ENCODE data around the gene SLC12A7. TPM values are rescaled to one million over a fixed set of nuclear protein-coding genes. Genes with fewer than 3 reads are reported as not detected.

SLC12A7 gene
- total RNA-seq, 1 donor from 2014 or later: 24.5 TPM

- no peak overlapping the region for H3K27ac Mint-ChIP-seq (ENCODE audit: unreplicated experiment)
- peaks cover 5% of the 10 kb centered on the region for H3K4me1 Mint-ChIP-seq (ENCODE audit: unreplicated experiment)
- H3K4me3 Mint-ChIP-seq (ENCODE audit: unreplicated experiment): no peak overlapping the region
- TF ChIP-seq, protein P1, sequence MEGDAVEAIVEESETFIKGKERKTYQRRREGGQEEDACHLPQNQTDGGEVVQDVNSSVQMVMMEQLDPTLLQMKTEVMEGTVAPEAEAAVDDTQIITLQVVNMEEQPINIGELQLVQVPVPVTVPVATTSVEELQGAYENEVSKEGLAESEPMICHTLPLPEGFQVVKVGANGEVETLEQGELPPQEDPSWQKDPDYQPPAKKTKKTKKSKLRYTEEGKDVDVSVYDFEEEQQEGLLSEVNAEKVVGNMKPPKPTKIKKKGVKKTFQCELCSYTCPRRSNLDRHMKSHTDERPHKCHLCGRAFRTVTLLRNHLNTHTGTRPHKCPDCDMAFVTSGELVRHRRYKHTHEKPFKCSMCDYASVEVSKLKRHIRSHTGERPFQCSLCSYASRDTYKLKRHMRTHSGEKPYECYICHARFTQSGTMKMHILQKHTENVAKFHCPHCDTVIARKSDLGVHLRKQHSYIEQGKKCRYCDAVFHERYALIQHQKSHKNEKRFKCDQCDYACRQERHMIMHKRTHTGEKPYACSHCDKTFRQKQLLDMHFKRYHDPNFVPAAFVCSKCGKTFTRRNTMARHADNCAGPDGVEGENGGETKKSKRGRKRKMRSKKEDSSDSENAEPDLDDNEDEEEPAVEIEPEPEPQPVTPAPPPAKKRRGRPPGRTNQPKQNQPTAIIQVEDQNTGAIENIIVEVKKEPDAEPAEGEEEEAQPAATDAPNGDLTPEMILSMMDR (IDR thresholded peaks at IDR 0.05; ENCODE audit: unreplicated experiment): no peak
- no peaks in the 10 kb centered on the region for H3K9me3 Mint-ChIP-seq (ENCODE audit: unreplicated experiment)
- peaks cover 8% of the 10 kb centered on the region for H3K36me3 Mint-ChIP-seq (ENCODE audit: low read depth, unreplicated experiment)
- H3K27me3 Mint-ChIP-seq (ENCODE audit: unreplicated experiment): peaks cover 5% of the 10 kb centered on the region
- DNase-seq (ENCODE audit: low spot score): no peak
Observed at GRCh38 chr5:1076406-1076805, 35.5 kb downstream of the SLC12A7 start.

DNA sequence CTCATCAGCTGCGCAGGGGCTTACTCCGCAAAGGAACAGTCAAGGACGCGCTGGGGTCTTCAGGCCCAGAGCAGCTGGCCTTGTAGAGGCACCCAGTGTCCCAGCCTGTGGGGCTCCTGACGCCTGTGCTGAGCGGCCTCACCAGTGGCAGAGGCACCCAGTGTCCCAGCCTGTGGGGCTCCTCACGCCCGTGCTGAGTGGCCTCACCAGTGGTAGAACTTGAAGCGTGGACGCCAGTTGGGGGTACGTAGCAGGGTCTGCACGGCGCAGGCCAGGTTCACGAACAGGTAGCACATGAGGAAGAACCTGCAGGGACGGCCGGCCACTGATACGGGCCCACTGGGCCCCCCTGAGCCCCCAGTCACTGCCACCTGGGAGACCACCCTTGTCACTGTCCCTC, 35.9 kb downstream of the SLC12A7 start:
- H3K4me1 Mint-ChIP-seq (ENCODE audit: unreplicated experiment): peaks cover 3% of the 10 kb centered on the region
- H3K27ac Mint-ChIP-seq (ENCODE audit: unreplicated experiment): no peak overlapping the region
- no peak for DNase-seq (ENCODE audit: low spot score)
- no peak overlapping the region for H3K4me3 Mint-ChIP-seq (ENCODE audit: unreplicated experiment)
- TF ChIP-seq, protein P1 (IDR thresholded peaks at IDR 0.05; ENCODE audit: unreplicated experiment): no peak
- no peaks in the 10 kb centered on the region for H3K9me3 Mint-ChIP-seq (ENCODE audit: unreplicated experiment)
- peaks cover 3% of the 10 kb centered on the region for H3K27me3 Mint-ChIP-seq (ENCODE audit: unreplicated experiment)
- peaks cover 4% of the 10 kb centered on the region for H3K36me3 Mint-ChIP-seq (ENCODE audit: low read depth, unreplicated experiment)

DNA sequence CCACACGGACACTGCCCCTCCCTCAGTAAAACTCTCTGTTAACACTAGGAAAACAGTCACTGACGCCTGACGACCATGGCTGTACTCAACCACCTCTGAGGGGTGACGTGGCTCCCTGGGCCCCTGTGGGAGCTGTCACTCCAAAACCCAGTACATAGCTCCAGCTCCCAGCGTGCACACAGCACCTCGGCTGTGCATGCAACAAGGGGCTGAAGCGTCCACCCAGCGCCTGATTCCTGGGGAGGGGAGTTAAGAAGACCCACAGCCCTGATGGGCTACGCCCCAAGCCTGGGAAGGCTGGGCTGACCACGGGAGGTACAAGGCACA, 36.3 kb downstream of the SLC12A7 start:
- H3K9me3 Mint-ChIP-seq (ENCODE audit: unreplicated experiment): no peaks in the 10 kb centered on the region
- no peak overlapping the region for H3K27ac Mint-ChIP-seq (ENCODE audit: unreplicated experiment)
- no peak overlapping the region for H3K4me3 Mint-ChIP-seq (ENCODE audit: unreplicated experiment)
- TF ChIP-seq, protein P1 (IDR thresholded peaks at IDR 0.05; ENCODE audit: unreplicated experiment): no peak
- H3K36me3 Mint-ChIP-seq (ENCODE audit: low read depth, unreplicated experiment): peaks cover 4% of the 10 kb centered on the region
- no peak for DNase-seq (ENCODE audit: low spot score)
- H3K4me1 Mint-ChIP-seq (ENCODE audit: unreplicated experiment): no peaks in the 10 kb centered on the region
- H3K27me3 Mint-ChIP-seq (ENCODE audit: unreplicated experiment): peaks cover 3% of the 10 kb centered on the region

GRCh38 chr5:1074816-1075554, 36.9 kb downstream of the SLC12A7 start:
- TF ChIP-seq, protein P1 (IDR thresholded peaks at IDR 0.05; ENCODE audit: unreplicated experiment): no peak
- no peak overlapping the region for H3K4me3 Mint-ChIP-seq (ENCODE audit: unreplicated experiment)
- DNase-seq (ENCODE audit: low spot score): no peak
- H3K27ac Mint-ChIP-seq (ENCODE audit: unreplicated experiment): no peak overlapping the region
- no peaks in the 10 kb centered on the region for H3K9me3 Mint-ChIP-seq (ENCODE audit: unreplicated experiment)
- H3K4me1 Mint-ChIP-seq (ENCODE audit: unreplicated experiment): no peaks in the 10 kb centered on the region
- H3K36me3 Mint-ChIP-seq (ENCODE audit: low read depth, unreplicated experiment): peaks cover 4% of the 10 kb centered on the region
- peaks cover 3% of the 10 kb centered on the region for H3K27me3 Mint-ChIP-seq (ENCODE audit: unreplicated experiment)

DNA sequence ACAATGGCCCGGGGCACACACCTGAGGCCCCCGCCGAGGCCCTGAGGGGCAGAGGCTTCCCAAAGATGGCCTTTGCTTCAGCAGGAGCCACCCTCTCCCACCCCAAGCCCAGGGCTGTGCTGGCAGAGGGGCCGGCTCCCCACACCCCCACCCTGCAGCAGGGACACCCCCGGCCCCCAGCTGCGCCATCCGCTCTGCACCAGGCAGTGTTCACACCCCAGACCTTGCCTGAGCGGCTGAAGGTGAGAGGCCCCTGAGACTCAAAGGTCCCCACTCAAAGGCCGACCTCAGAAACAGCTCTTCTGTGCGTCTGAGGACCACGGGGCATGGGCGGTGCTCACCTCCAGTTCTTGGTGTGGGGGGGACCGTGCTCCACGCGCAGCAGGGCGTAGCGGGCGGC, 37.6 kb downstream of the SLC12A7 start:
- H3K4me3 Mint-ChIP-seq (ENCODE audit: unreplicated experiment): no peak overlapping the region
- H3K27me3 Mint-ChIP-seq (ENCODE audit: unreplicated experiment): peaks cover 3% of the 10 kb centered on the region
- TF ChIP-seq, protein P1 (IDR thresholded peaks at IDR 0.05; ENCODE audit: unreplicated experiment): no peak

More for the DNA sequence above, 37.6 kb downstream of the SLC12A7 start:
- Mint-ChIP-seq H3K4me1 (ENCODE audit: unreplicated experiment) (no peaks in the 10 kb centered on the region), H3K36me3 (ENCODE audit: low read depth, unreplicated experiment) (peaks cover 4% of the 10 kb centered on the region), H3K27ac (ENCODE audit: unreplicated experiment) (no peak overlapping the region), H3K9me3 (ENCODE audit: unreplicated experiment) (no peaks in the 10 kb centered on the region)
- DNase-seq (ENCODE audit: low spot score): no peak
